Measurements from ENCODE around the gene CALML5. TPM values are rescaled to one million over a fixed set of nuclear protein-coding genes. Genes with fewer than 3 reads are reported as not detected.

CALML5 gene
- total RNA-seq, 1 experiment from 2014 or later = 1.4 TPM

GRCh38 chr10:5502571-5503476 is 3.5 kb upstream of the CALML5 start:
- no peak for DNase-seq (ENCODE audit: low read depth)

- peak; percentile 2 for DNase-seq (ENCODE audit: low read depth)
These were observed 2.7 kb upstream of the CALML5 start for GRCh38 chr10:5502061-5502521.

- no peak for DNase-seq (ENCODE audit: low read depth)
These were observed 1.5 kb upstream of the CALML5 start for GRCh38 chr10:5500910-5501309.

- no peak for DNase-seq (ENCODE audit: low read depth)
These were observed 846 bp upstream of the CALML5 start for GRCh38 chr10:5500162-5500670.

GRCh38 chr10:5498791-5499492 is 428 bp downstream of the CALML5 start:
- DNase-seq (ENCODE audit: low read depth) = no peak

- no peak for DNase-seq (ENCODE audit: low read depth)
These were observed 1.2 kb downstream of the CALML5 start for GRCh38 chr10:5497948-5498730.

GRCh38 chr10:5497289-5497688 is 2.1 kb downstream of the CALML5 start:
- no peak for DNase-seq (ENCODE audit: low read depth)

- no peak for DNase-seq (ENCODE audit: low read depth)
These were observed 2.8 kb downstream of the CALML5 start for GRCh38 chr10:5496261-5497250.

- DNase-seq (ENCODE audit: low read depth) = no peak
These were observed 4.8 kb downstream of the CALML5 start for GRCh38 chr10:5494611-5495010.

GRCh38 chr10:5493691-5494090 is 5.7 kb downstream of the CALML5 start:
- DNase-seq (ENCODE audit: low read depth) = no peak

GRCh38 chr10:5492929-5493576 is 6.3 kb downstream of the CALML5 start:
- DNase-seq (ENCODE audit: low read depth) = no peak

- DNase-seq (ENCODE audit: low read depth) = no peak
These were observed 7.0 kb downstream of the CALML5 start for GRCh38 chr10:5492322-5492855.

GRCh38 chr10:5491477-5491876 is 7.9 kb downstream of the CALML5 start:
- no peak for DNase-seq (ENCODE audit: low read depth)

GRCh38 chr10:5490698-5491464 is 8.5 kb downstream of the CALML5 start:
- no peak for DNase-seq (ENCODE audit: low read depth)

GRCh38 chr10:5490032-5490431 is 9.3 kb downstream of the CALML5 start:
- DNase-seq (ENCODE audit: low read depth) = no peak

GRCh38 chr10:5488272-5489161 is 10.9 kb downstream of the CALML5 start:
- no peak for DNase-seq (ENCODE audit: low read depth)

- DNase-seq (ENCODE audit: low read depth) = no peak
These were observed 12.5 kb downstream of the CALML5 start for GRCh38 chr10:5486853-5487235.

All from HT1080 (cell line).